OCI-LY7 (cell line): ENCODE data around the gene FAM174C.

ENCODE experiments used
- EZH2phosphoT487 ChIP-seq: fragments of 200-600 bp; sonication (generic); IDR thresholded peaks from 2 replicates; pipeline ENCODE4 v1.6.1; 2018; ENCODE audit warnings: low read depth, borderline replicate concordance, mild to moderate bottlenecking, mixed run types, antibody characterized with exemption, low read length, moderate library complexity, mixed read lengths
- TF ChIP-seq, protein P1 (sequence below): fragments of 200-600 bp; sonication (generic); conservative IDR thresholded peaks from 2 replicates; pipeline ENCODE4 v1.5.1; 2014; ENCODE audit warnings: mild to moderate bottlenecking, antibody characterized with exemption, low read length, moderate library complexity, mixed read lengths

DNA sequence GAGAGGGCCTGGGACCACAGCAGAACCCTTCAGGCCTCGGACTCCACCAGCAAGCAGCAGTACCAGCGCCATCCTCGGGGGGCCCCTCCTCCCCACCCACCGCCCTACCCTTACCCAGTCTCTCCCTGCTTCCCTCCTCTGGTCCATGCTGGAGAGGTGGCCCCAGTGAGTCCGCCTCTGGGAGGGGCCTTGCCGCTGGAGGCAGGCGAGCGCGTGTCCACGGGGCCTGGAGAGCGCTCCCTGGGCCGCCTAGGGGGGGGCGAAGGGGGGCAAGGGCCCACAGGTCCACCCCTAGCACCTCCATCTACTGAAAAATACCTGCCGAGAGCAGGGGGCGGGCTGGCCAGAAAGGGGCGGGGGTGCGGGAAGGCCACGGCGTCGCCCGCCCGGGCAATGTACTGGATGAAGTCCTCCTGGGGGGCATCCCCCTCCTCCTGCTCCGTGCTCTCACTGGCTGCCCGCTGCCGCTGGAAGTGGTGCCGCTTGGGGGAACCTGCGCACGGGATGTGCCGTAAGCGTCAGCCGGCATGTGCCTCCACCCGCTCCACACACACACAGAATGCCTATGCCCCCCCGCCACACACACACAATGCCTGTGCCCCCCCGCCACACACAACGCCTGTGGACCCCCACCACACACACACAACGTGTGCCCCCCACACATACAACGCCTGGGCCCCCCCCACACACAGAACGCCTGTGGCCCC lies 44.4 kb upstream of the FAM174C start:
- TF ChIP-seq, protein P1, sequence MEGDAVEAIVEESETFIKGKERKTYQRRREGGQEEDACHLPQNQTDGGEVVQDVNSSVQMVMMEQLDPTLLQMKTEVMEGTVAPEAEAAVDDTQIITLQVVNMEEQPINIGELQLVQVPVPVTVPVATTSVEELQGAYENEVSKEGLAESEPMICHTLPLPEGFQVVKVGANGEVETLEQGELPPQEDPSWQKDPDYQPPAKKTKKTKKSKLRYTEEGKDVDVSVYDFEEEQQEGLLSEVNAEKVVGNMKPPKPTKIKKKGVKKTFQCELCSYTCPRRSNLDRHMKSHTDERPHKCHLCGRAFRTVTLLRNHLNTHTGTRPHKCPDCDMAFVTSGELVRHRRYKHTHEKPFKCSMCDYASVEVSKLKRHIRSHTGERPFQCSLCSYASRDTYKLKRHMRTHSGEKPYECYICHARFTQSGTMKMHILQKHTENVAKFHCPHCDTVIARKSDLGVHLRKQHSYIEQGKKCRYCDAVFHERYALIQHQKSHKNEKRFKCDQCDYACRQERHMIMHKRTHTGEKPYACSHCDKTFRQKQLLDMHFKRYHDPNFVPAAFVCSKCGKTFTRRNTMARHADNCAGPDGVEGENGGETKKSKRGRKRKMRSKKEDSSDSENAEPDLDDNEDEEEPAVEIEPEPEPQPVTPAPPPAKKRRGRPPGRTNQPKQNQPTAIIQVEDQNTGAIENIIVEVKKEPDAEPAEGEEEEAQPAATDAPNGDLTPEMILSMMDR: no peak
- no peak for TF ChIP-seq EZH2phosphoT487
